ENCODE data around the gene ANKRD29. TPM values are rescaled to one million over a fixed set of nuclear protein-coding genes. Genes with fewer than 3 reads are reported as not detected.
"Not testable (repeated sequence)": the region's sequence is repeated elsewhere in the genome, so short reads cannot be mapped to it uniquely, and the experiment has no call there.

ANKRD29 gene
- total RNA-seq, 1 donor from 2014 or later = 0.46 TPM

DNA sequence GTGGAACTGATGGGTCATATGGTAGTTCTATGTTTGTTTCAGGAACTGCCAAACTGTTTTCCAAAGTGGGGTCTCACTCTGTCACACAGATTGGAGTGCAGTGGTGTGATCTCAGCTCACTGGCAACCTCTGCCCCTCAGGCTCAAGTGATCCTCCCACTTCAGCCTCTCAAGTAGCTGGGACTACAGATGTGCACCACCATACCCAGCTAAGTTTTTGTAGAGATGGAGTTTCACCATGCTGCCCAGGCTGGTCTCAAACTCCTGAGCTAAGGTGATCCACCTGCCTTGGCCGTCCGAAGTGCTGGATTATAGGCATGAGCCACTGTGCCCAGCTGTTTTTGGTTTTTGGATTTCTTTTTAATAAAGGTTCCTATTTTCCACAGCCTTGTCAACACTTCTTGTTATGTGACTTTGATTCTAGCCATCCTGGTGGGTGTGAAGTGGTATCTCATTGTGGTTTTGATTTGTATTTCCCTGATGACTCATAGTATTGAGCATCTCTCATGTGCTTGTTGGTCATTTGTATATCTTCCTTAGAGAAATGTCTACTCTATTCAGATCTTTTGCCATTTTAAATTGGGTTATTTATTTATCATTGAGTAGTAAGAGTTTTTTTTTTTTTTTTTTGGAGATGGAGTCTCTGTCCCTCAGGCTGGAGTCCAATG, 99.2 kb downstream of the ANKRD29 start:
- DNase-seq (ENCODE audit: low read depth, low spot score) = no peak

DNA sequence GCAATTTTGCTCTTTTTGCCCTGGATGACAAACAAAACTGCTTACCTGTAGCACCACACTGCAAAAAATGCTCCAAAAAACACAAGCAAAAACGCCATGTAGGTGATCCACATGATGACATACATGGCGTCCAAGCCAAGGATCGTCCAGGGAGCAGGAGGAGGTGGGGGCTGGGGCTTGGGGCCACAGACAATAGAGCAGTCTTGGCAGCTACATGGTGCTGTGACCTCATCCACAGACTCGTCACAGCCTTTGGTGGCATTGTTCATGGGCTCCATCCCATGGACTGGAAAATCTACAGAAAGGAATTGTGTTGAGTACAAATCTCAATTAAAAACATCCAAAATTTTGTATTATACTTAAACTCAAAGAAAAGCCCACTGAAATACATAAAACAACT, 102.5 kb downstream of the ANKRD29 start:
- no peak for DNase-seq (ENCODE audit: low read depth, low spot score)

DNA sequence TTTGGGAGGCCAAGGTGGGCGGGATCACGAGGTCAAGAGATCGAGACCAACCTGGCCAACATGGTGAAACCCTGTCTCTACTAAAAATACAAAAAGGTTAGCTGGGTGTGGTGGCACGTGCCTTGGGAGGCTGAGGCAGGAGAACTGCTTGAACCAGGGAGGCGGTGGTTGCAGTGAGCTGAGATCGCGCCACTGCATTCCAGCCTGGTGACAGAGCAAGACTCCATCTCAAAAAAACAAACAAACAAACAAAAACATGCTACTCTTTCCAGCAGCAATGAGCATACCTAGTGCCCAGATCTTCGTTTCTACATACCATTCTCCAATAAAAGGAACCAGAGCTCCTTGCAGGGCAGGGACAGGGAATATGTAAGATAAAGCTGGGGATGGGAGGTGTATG, 105.2 kb downstream of the ANKRD29 start:
- DNase-seq (ENCODE audit: low read depth, low spot score) = not testable (repeated sequence)

DNA sequence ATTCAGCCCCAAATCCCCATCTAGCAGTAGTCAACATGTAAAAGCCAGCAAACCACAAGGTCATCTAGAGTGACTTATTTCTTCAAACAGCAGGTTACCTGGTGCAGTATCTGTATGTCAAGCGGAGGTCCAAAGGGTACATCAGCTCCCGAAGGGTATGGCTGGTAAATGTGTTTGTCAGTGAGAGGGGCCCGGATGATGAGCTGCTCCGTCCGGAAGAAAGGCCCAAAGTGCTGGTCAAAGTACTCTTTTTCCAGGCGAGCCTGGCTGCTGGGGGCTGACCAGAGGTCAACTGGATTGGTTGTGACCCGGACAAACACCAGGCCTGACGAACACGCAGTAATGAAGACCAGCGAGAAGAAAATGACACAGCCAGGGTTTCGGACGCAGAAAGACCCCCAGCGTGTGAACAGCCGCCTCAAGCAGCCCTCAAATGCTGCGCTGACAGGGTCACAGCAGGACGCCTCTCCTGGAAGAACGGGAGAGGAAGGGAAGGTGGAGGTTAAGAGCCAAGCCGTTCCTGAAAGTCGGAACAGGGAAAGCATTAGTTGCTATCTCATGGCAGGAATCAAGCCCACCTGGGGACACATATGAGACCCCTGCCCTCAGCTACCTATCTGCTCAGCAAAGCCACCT, 106.4 kb downstream of the ANKRD29 start:
- DNase-seq (ENCODE audit: low read depth, low spot score) = no peak

DNA sequence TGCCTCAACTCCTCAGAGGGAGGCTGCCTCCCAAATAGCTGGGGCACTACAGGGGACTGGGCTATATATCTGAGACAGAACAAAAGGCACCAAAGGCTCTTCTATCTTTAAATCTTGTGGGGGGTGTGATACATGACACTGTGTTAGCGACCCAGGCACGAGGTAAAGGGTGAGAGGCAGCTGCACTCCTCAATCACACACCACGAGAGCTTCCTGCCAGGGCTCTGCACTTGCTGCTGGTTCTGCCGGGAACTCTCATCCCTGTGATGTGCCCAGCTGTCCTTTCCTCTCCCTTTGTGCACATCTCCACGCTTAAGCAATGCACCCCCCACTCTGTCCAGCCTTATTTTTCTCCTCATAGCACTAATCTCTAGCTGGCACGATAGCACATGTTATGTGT, 108.8 kb downstream of the ANKRD29 start:
- no peak for DNase-seq (ENCODE audit: low read depth, low spot score)

DNA sequence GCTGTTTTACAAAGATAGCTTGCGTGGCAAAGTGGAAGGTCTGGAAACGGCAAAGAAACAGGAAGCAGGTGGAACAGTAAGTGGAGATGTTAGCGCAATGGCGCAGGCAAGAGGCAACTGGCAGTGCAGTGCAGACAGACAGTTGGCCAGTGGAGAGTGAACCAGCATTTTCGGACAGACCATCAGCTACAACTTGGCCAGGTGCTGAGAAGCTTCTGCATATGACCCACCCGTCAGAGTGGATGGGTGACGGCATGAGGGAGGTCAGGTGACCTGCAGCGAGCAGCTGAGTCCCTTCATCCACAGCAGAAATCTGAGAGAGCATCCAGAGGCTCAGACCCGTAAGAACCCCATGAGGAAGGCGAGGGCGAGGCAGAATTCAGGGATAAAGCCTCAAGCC, 110.2 kb downstream of the ANKRD29 start:
- DNase-seq (ENCODE audit: low read depth, low spot score) = no peak

DNA sequence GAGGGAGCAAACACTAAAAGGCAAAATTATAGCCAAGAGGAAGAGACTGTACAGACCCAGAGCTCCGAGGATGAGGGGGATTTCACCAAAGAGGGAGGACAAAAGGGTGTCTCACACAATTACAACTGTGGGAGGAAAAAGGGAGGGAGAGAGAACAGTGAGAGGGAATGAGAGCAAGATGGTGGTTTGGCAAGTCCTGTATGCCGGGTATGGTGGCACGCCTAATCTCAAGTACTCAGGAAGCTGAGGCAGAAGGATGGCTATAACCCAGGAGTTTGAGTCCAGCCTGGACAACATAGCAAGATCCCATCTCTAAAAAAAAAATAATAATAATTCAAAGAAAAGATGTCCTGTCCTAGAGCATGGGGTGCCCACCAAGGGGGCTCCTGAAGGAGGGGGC, 110.7 kb downstream of the ANKRD29 start:
- no peak for DNase-seq (ENCODE audit: low read depth, low spot score)

DNA sequence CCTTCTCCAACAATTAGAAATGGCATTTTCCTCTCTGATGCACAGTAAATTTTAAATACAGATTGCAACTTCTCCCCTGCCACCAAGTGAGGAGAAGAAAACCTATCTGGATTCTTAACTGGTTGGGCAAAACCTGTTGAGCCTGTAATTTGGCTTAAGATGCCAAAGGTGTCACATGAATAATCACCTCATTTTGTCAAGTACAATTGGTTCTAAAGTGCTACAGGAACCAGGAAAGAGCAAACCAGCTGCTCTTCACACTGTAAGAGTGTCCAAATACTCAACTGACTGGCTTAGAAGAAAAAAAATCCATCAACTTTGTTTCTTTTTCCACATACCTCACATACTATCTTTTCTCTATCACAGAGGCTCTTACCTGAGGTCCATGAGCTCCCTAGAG, 111.8 kb downstream of the ANKRD29 start:
- DNase-seq (ENCODE audit: low read depth, low spot score) = no peak

Other genes with a start within 250 kb of the ANKRD29 start
- gene RIOK3, start 209.6 kb downstream of the ANKRD29 start, total RNA-seq = 50.1 and 58.6 TPM in 2 replicates
- gene RMC1, start 159.4 kb downstream of the ANKRD29 start, total RNA-seq = 22.6 and 30.1 TPM in 2 replicates
- 26.5 and 56.3 TPM in 2 replicates for gene NPC1, start 76.4 kb downstream of the ANKRD29 start, total RNA-seq
- 4.7 and 5.5 TPM in 2 replicates for gene LAMA3, start 26.5 kb upstream of the ANKRD29 start, total RNA-seq

Measured in pulmonary artery endothelial cell (primary cell).